ENCODE results near the gene SFN.
A peak's percentile ranks its signal among the peaks of the same experiment; 100 is the strongest.

SFN gene

DNA sequence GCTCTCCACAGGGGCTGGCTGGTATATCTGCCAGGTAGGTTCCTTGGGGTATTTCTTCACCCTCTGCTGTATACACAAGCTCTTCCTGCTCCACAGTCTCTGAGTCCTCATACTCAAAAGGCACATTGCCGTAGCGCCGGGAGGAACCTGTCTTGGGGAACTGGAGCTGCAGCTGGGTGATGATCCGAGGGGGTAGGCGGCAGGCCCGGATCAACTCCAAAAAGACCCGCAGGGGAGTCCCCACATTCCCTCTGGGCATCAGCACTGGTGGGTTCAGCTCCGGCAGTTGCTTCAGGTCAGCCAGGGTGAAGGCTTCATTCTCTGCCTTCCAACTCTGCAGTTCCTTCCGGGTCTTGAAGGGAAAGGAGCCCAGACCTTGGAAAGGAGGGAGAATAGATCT lies 34.4 kb downstream of the SFN start:
- H3K27ac ChIP-seq (ENCODE audit: low read length): no peak overlapping the region
- no peak for TF ChIP-seq EZH2phosphoT487 (IDR thresholded peaks at IDR 0.05; ENCODE audit: low read depth)
- TF ChIP-seq, protein P1, sequence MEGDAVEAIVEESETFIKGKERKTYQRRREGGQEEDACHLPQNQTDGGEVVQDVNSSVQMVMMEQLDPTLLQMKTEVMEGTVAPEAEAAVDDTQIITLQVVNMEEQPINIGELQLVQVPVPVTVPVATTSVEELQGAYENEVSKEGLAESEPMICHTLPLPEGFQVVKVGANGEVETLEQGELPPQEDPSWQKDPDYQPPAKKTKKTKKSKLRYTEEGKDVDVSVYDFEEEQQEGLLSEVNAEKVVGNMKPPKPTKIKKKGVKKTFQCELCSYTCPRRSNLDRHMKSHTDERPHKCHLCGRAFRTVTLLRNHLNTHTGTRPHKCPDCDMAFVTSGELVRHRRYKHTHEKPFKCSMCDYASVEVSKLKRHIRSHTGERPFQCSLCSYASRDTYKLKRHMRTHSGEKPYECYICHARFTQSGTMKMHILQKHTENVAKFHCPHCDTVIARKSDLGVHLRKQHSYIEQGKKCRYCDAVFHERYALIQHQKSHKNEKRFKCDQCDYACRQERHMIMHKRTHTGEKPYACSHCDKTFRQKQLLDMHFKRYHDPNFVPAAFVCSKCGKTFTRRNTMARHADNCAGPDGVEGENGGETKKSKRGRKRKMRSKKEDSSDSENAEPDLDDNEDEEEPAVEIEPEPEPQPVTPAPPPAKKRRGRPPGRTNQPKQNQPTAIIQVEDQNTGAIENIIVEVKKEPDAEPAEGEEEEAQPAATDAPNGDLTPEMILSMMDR (IDR thresholded peaks at IDR 0.05; ENCODE audit: low read depth, low read length): no peak
- no peaks in the 10 kb centered on the region for H4K20me1 ChIP-seq (ENCODE audit: insufficient read depth, low read length)
- H3K79me2 ChIP-seq (ENCODE audit: low read length): peaks cover 16% of the 10 kb centered on the region
- H3K4me1 ChIP-seq (ENCODE audit: low read length): peaks cover 12% of the 10 kb centered on the region
- H2AFZ ChIP-seq (ENCODE audit: low read depth, low read length): no peak overlapping the region
- no peaks in the 10 kb centered on the region for H3K27me3 ChIP-seq (ENCODE audit: low read depth, low read length)
- no peak overlapping the region for H3K4me3 ChIP-seq (ENCODE audit: low read length)
- no peaks in the 10 kb centered on the region for H3K9me3 ChIP-seq (ENCODE audit: insufficient read depth, low read length)
- no peak overlapping the region for H3K4me2 ChIP-seq (ENCODE audit: low read length)
- no peak overlapping the region for H3K9ac ChIP-seq (ENCODE audit: low read length)
- no peaks in the 10 kb centered on the region for H3K36me3 ChIP-seq (replicated peaks; ENCODE audit: low read depth, low read length)

DNA sequence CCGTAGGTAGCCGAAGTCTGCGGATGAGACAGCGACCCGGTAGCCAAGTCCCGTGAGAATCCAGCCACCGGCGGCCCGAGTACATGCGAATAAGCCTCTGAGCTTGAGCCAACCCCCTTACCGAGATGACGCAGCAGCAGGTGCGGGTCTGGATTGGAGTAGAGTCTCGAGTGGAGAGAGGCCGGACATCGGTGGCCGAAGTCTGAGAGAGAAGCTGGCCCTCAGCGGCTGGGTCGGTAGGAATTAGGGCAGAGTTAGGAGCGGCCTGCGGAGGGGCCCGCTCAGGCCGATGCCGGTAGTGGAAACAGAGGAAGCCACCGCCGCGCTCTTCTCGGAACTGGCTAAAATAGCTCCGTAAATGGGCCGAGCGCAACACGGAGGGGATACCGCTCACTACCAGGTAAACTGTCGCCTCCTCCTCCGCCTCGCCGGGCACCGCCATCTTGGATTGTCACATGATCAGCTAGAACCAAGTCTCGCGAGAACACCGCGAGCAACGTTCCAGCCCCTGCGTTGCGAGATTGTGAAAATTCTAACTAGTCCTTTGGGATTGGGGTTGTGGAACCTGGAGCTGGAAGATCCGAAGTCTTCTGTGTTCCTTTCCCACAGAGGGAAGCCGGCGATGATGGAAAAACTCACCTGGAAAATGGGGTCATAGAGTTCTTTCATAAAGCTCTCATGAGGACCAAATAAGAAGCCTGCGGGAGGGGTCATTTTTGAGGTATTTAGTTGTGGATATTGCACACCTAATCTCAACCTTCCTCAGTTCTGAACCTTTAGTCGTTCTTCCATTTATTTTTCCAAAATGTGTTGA lies 37.3 kb downstream of the SFN start, which contains the start of gene GPATCH3:
Gene GPATCH3 (minus strand): TSS at position 467 of the 814 bp plus-strand sequence. CDS start 25 bp downstream, at position 442.
- peak within 1 kb of the TSS; percentile 79 for H3K4me2 ChIP-seq (ENCODE audit: low read length)
- no peaks in the 10 kb centered on the region for H3K27me3 ChIP-seq (ENCODE audit: low read depth, low read length)
- TF ChIP-seq EZH2phosphoT487 (IDR thresholded peaks at IDR 0.05; ENCODE audit: low read depth): no peak
- TF ChIP-seq, protein P1 (IDR thresholded peaks at IDR 0.05; ENCODE audit: low read depth, low read length): no peak
- no peaks in the 10 kb centered on the region for H4K20me1 ChIP-seq (ENCODE audit: insufficient read depth, low read length)
- H3K4me3 ChIP-seq (ENCODE audit: low read length): peak within 1 kb of the TSS; percentile 98
- no peaks in the 10 kb centered on the region for H3K36me3 ChIP-seq (replicated peaks; ENCODE audit: low read depth, low read length)
- H3K79me2 ChIP-seq (ENCODE audit: low read length): peaks cover 16% of the 10 kb centered on the region
- H3K27ac ChIP-seq (ENCODE audit: low read length): peak within 1 kb of the TSS; percentile 44
- peaks cover 12% of the 10 kb centered on the region for H3K4me1 ChIP-seq (ENCODE audit: low read length)
- H3K9me3 ChIP-seq (ENCODE audit: insufficient read depth, low read length): no peaks in the 10 kb centered on the region
- peak within 1 kb of the TSS; percentile 82 for H3K9ac ChIP-seq (ENCODE audit: low read length)
- peak within 1 kb of the TSS; percentile 98 for H2AFZ ChIP-seq (ENCODE audit: low read depth, low read length)

DNA sequence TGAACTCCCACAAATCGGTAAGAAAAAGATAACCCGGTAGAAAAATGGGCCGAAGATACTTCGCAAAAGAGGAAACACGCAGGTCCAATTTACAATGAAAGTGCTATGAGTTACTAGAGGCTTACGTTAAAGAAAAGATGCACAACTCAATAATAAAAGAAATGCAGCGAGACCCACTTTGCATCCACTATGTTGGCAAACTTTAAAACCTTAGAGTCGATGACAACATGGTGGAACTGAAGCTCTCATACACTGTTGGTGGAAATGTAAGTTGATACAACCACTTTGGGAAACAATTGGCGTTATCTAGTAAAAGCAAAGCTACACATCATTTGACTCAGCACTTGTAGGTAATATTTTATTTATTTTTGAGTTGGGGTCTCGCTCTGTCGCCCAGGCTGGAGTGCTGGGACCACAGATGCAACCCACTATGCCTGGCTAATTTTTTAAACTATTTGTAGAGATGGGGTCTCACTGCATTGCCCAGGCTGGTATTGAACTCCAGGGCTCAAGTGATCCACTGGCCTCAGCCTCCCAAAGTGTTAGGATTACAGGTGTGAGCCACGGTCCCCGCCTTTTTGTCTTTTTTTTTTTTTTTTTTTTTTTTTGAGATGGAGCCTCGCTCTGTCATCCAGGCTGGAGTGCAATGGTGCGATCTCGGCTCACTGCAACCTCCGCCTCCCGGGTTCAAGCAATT lies 38.0 kb downstream of the SFN start:
- Histone ChIP-seq H3K9ac (ENCODE audit: low read length) (peak overlapping the region; percentile 82), H3K27ac (ENCODE audit: low read length) (peak overlapping the region; percentile 44; the same call in 1 of the 2 replicates), H3K27me3 (ENCODE audit: low read depth, low read length) (no peaks in the 10 kb centered on the region), H3K4me2 (ENCODE audit: low read length) (peak overlapping the region; percentile 79), H4K20me1 (ENCODE audit: insufficient read depth, low read length) (no peaks in the 10 kb centered on the region), H3K4me1 (ENCODE audit: low read length) (peaks cover 12% of the 10 kb centered on the region), H3K79me2 (ENCODE audit: low read length) (peaks cover 16% of the 10 kb centered on the region), H3K36me3 (replicated peaks; ENCODE audit: low read depth, low read length) (no peaks in the 10 kb centered on the region), H3K9me3 (ENCODE audit: insufficient read depth, low read length) (no peaks in the 10 kb centered on the region), H3K4me3 (ENCODE audit: low read length) (peak overlapping the region; percentile 98), H2AFZ (ENCODE audit: low read depth, low read length) (peak overlapping the region; percentile 98)
- TF ChIP-seq, protein P1 (IDR thresholded peaks at IDR 0.05; ENCODE audit: low read depth, low read length): no peak
- TF ChIP-seq EZH2phosphoT487 (IDR thresholded peaks at IDR 0.05; ENCODE audit: low read depth): no peak

All from OCI-LY3 (cell line).